Testis (tissue), 2 donors: ENCODE data around the gene ZFYVE28.

Source experiments
- CTCF ChIP-seq, 3 experiments: fragments of 450-650 bp in 2 of 3; fragments of 200-600 bp in 1 of 3; sonication (generic) in 1 of 3; IDR thresholded peaks; one replicate each; pipeline ENCODE4 v1.5.1; 2016 to 2019; ENCODE audit warnings: antibody characterized with exemption in 3 of 3, mild to moderate bottlenecking in 2 of 3, moderate library complexity in 1 of 3
- POLR2A ChIP-seq: fragments of 450-650 bp; IDR thresholded peaks from one replicate; pipeline ENCODE4 v1.6.1; 2017; ENCODE audit warnings: antibody characterized with exemption, mild to moderate bottlenecking, moderate library complexity

GRCh38 chr4:2395038-2395437 lies 23.4 kb downstream of the ZFYVE28 start:
- TF ChIP-seq CTCF (IDR thresholded peaks at IDR 0.05) (no peak), POLR2A (no peak)
